ENCODE measurements around the gene MCU.
"Not testable (repeated sequence)": the region's sequence is repeated elsewhere in the genome, so short reads cannot be mapped to it uniquely, and the experiment has no call there.

MCU gene

GRCh38 chr10:72903941-72904446 is 212.1 kb downstream of the MCU start:
- not testable (repeated sequence) for DNase-seq (ENCODE audit: low spot score)

- DNase-seq (ENCODE audit: low spot score): no peak
These were observed 212.9 kb downstream of the MCU start for GRCh38 chr10:72904806-72905205.

- DNase-seq (ENCODE audit: low spot score): no peak
These were observed 214.5 kb downstream of the MCU start for GRCh38 chr10:72906446-72906845.

GRCh38 chr10:72910705-72911104 is 218.8 kb downstream of the MCU start:
- DNase-seq (ENCODE audit: low spot score): no peak

- DNase-seq (ENCODE audit: low spot score): no peak
These were observed 219.8 kb downstream of the MCU start for GRCh38 chr10:72911758-72912157.

- no peak for DNase-seq (ENCODE audit: low spot score)
These were observed 220.8 kb downstream of the MCU start for GRCh38 chr10:72912736-72913135.

GRCh38 chr10:72913287-72913686 is 221.3 kb downstream of the MCU start:
- no peak for DNase-seq (ENCODE audit: low spot score)

- peak; percentile 13 for DNase-seq (ENCODE audit: low spot score)
These were observed 225.3 kb downstream of the MCU start for GRCh38 chr10:72917201-72917600.

- DNase-seq (ENCODE audit: low spot score): not testable (repeated sequence)
These were observed 225.9 kb downstream of the MCU start for GRCh38 chr10:72917803-72918332.

GRCh38 chr10:72918352-72918751 is 226.4 kb downstream of the MCU start:
- no peak for DNase-seq (ENCODE audit: low spot score)

GRCh38 chr10:72921147-72921683 is 229.3 kb downstream of the MCU start:
- not testable (repeated sequence) for DNase-seq (ENCODE audit: low spot score)

- no peak for DNase-seq (ENCODE audit: low spot score)
These were observed 232.4 kb downstream of the MCU start for GRCh38 chr10:72924351-72924750.

- no peak for DNase-seq (ENCODE audit: low spot score)
These were observed 234.1 kb downstream of the MCU start for GRCh38 chr10:72925951-72926465.

- DNase-seq (ENCODE audit: low spot score): no peak
These were observed 235.5 kb downstream of the MCU start for GRCh38 chr10:72927485-72927884.

GRCh38 chr10:72928798-72929197 is 236.9 kb downstream of the MCU start:
- no peak for DNase-seq (ENCODE audit: low spot score)

GRCh38 chr10:72930276-72930675 is 238.3 kb downstream of the MCU start:
- no peak for DNase-seq (ENCODE audit: low spot score)

GRCh38 chr10:72932259-72933015 is 240.5 kb downstream of the MCU start:
- DNase-seq (ENCODE audit: low spot score): no peak

GRCh38 chr10:72935361-72935760 is 243.4 kb downstream of the MCU start:
- no peak for DNase-seq (ENCODE audit: low spot score)

All from hepatic stellate cell (primary cell).